ENCODE results near the gene RBFOX2.

DNA sequence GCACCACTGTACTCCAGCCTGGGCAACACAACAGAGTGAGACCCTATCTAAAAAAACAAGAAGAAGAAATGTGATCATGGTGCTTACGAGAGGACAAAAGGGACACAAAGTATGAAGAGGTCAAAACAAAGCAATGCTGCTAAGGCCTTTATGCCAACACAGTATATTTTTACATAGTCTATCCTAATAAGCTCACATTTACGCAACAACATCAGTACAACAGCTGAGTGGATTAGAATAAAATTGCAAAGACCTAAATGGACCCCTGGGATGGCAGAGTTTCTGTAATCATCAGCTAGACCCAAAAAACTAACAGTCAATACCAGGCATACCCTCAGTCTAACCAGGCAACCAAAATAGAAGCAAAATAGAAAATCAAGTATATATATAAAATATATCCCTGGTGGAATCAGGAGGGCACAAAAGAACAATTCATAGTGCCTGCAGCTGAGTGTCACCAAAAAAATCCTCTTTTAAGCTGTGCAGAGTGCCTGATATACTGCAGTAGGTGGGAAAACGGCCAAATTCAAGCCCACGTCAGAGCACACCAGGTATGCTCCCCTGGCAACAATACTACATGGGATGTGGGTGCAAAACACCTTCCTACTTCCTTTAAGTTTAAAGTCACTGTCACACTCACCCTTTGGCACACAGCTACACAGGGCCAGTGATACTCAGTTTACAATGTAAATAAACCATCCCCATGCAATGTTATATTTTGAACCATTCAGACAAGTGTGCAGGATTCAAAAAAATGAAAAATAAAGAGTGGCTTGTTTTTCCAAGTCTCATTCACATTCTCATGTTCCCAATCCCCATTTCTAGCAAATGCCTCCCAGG lies 57.8 kb downstream of the RBFOX2 start:
- TF ChIP-seq, protein P1, sequence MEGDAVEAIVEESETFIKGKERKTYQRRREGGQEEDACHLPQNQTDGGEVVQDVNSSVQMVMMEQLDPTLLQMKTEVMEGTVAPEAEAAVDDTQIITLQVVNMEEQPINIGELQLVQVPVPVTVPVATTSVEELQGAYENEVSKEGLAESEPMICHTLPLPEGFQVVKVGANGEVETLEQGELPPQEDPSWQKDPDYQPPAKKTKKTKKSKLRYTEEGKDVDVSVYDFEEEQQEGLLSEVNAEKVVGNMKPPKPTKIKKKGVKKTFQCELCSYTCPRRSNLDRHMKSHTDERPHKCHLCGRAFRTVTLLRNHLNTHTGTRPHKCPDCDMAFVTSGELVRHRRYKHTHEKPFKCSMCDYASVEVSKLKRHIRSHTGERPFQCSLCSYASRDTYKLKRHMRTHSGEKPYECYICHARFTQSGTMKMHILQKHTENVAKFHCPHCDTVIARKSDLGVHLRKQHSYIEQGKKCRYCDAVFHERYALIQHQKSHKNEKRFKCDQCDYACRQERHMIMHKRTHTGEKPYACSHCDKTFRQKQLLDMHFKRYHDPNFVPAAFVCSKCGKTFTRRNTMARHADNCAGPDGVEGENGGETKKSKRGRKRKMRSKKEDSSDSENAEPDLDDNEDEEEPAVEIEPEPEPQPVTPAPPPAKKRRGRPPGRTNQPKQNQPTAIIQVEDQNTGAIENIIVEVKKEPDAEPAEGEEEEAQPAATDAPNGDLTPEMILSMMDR (IDR thresholded peaks at IDR 0.05), result no peak
- TF ChIP-seq POLR2A (IDR thresholded peaks at IDR 0.05), result no peak
